HG02852 (cell line): Measurements from ENCODE around the gene ATP7B.

Experiments
- ATAC-seq: cut with Tn5 transposase; IDR thresholded peaks from one replicate; pipeline ENCODE4 v1.9.1; 2021; ENCODE audit warnings: mild to moderate bottlenecking, moderate library complexity; ENCODE audit not compliant: unreplicated experiment

ATP7B gene

DNA sequence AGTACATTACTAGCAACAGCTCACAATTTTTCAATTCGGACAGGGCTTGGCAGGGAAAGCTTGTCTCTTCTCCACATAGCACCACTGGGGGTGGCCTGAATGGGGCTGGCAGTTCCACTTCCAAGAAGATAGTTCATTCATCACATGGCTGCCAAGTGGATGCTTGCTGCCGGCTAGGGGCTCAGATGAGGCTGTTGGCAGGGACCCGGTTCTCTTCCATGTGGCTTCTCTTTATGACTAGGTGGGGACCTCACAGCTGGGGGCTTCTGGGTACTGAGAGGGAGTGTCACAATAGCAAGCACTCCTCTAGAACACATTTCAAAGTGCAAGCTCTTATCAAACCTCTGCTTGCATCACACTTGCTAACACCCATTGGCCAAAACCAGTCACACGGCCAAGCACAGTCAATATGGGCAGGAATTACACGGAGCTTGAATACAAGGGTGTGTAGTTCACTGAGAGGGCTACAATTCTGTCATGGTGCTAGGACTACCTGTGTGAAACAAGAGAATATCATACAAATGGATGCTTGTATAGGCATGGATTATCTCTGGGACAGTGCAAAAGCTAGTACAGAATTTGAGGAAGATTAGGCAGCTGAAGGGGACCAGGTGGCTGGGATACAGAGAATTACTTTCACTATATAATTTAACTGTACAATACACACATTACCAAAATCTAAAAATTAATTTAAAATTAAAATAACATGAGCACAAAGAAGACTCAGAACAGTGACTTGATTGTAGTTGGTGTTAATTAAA, 32.3 kb downstream of the ATP7B start:
- no peak for ATAC-seq

DNA sequence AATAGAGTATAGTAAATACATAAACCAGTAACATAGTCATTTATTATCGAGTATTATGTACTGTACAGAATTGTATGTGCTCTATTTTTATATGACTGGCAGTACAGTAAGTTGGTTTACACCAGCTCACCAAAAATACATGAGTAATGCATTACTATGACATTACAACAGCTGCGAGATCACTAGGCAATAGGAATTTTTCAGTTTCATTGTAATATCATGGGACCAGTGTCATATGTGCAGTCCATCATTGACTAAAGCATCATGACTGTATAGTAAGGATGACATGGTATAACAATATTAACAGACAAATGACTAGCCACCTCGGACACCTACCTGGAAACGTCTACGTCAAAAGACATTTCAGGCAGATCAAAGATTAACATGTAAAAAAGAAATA, 33.6 kb downstream of the ATP7B start:
- no peak for ATAC-seq

DNA sequence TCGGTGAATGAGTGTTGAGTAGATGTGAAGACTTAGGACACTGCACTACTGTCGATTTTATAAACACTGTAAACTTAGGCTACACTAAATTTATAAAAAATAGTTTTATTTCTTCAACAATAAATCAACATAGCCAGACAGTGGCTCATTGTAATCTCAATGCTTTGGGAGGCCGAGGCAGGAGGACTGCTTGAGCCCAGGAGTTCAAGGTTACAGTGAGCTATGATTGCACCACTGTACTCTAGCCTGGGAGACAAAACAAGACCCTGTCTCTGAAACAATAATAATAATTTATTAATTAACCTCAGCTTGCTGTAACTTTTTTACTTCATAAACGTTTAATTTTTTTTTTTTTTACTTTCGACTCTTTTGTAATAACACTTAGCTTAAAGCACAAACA, 34.4 kb downstream of the ATP7B start:
- no peak for ATAC-seq

DNA sequence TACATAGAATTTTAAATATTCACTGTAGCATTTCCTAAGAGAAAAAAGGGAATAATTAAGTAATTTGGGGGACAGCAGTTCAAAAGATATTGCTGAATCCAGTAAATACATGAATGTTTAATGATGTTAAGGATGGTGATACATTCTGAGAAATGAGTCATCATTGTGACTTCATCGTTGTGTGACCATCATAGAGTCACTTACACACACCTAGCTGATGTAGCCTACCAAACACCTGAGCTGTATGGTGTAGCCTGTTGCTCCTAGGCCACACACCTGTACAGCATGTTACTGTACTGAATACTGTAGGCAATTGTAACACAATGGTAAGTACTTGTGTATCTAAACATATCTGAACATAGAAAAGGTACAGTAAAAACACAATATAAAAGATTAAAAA, 34.8 kb downstream of the ATP7B start:
- ATAC-seq, result no peak

DNA sequence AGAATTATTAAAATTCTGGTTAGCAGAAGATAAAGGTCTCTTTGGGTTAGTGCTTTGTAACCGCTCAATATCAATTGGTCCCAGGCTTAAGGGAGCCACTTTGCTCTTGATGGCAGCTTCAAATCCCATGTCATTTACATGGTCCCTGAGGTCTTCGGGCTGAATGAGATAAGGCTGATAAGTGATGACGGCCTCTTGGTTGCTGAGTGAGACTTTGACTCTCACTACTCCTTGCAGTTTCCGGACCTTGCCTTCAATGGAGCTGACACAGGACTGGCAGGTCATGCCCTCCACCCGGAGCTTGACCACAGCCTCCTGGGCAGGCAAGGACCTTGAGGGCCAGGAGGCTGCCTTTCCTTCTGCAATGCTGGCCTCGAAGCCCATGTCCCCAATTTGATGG, 36.8 kb downstream of the ATP7B start:
- no peak for ATAC-seq

DNA sequence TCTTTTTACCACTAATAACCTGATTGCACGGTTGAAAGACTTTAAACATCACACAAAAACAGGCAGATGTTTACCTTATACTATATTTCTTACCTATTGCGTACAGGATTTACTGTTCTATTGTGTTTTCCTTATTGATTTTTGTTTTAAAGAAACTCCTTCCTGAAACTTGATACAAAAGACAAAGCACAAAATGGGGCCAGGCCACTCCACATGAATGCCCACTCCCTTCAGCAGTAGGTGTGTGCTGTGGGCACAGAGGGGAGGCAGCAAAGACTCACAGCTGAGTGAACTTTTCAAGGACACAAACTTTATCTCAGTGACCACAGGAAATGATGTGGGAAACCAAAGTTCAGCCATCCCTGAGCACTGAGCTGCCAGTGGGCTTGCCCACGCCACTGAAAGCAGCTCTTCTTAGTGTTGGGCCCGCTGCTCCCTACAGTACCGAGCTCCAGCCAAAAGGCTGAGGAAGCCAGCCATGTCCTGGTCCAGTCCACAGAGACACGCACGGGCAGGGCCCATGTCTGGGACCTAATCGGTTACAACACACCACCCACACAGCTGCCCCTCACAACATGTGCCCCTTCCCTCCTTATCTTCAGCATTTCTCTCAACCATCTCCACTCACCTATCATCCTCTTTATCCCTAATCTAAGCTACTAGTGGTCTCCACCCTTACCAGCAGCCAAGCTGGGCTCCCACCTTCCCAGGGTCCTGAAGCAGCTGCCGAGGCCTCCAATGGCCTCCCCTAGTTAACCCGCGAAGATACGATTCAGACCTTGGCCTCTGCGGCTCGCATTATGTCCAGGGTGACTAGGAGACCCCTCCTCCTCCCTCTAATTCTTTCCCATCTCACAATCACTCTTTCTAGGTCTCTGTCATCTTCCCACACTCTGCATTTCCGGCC, 39.5 kb downstream of the ATP7B start:
- ATAC-seq, result no peak

DNA sequence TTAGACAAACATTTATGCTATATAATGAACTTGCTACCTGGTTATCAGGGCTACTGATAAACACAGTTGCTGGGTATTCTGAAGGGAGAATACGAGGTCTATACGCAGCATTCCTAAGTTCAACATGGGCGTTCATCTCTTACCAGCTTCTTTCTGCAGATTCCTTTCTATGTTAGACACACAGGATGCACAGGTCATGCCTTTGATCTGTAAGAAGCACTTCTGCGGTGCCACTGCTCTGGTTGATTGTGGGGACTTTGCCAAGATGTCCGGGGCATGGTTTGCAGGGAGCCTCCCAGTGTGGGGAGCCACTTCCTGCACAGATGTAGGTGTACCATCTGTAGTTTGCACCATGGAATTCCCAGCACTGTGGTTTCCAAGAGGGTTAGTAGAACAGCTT, 40.9 kb downstream of the ATP7B start:
- no peak for ATAC-seq

DNA sequence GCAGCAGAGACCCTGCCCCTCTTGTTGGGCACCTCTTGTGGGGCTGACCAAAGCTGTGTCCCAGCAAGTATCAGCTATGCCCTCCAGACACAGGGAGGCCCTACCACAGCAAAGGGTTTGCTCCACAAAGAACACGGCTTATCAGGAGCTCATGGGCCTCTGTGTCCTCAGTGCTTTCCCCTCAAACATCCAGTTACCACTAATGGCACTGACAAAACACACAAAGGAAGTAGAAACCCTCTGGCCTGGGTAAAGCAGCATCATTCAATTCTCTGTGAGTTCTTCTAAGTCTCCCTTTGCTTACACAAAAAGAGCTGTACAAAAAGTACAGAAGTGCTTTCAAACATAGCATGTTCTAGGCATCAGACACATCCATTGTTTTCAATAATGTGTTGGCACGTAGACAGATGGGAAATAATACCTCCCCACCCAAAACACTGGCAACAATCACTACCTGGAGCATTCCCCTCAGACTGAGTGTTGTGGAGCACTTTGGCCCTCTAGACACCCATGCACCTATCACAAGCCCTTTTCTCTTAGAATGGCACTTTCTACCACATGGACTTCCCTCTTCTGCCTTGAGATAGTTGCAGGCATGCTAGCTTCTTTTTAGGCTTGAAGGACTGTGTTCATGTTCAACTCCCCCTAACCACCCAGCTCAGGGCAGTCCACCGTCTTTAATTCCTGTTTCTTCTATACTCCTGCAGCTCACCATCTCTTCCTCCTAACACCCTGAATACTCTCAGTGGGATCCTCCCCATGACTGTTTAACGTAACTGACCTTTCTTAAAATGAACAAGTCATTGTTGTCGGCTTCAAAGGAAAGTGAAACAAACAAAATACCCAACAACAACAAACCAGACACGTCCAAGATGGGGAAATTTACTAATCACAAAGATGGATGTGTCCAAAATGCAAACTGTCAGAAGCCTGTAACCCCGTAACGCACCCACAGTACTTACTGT, 43.5 kb downstream of the ATP7B start:
- ATAC-seq, result no peak

DNA sequence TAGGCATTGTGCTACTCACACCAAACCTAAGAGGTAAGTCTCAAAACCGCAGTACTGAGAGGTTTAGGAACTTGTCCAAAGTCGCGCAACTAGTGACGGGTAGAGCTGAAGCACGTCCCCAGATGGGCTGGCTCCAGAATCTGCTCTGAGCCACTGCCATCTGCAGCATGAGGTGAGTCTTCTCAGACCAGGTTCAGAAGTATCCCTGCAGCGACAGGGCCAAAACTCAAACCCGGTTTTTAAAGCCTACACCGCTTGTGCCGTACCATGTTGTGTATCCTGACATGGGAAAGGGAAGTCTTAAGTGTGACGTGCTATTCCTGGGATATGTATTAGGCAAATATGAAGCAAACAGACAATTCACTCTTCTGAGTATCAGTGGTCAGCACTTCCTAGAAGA, 45.1 kb downstream of the ATP7B start:
- ATAC-seq, result no peak

DNA sequence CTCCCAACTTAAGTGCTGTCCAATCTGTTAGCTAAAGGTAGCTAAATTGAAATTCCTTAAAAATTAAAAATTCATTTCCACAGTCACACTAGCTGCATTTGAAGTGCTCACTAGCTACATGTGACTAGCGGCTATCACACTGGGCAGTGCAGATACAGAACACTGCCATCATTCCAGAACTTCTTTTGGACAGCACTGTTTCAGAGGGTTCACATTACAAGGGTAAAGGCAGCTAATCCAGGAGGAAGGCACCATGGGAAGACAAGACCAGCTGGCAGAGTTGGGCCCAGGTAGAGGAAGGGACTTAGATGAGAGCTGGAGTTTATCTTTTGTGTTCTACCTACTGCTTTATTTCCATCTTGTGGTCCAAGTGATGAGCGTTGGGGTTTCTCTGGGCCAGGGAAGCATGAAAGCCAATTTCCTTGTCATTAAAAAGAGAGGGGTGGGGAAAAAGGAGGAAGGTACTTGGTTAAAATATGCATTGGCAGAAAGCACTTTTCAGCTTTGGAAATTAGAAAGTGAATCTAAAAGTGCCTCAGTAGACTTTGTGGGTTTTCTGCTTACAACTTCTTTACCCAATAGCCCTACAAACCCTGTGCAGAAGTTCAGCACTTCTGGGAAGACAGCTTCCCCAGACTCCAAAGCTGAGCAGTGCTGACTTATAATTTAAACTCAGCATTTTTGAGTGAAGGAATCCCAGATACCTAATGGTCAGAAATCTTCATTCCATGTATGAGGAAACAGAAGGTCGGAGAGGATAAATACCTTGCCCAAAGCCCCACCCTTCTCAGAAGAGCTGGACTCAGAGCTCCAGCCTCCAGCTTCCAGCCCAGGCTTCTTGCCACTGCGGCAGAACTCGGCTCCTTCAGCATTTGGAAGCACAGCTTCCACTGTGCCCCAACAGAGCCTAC, 49.5 kb downstream of the ATP7B start:
- no peak for ATAC-seq

DNA sequence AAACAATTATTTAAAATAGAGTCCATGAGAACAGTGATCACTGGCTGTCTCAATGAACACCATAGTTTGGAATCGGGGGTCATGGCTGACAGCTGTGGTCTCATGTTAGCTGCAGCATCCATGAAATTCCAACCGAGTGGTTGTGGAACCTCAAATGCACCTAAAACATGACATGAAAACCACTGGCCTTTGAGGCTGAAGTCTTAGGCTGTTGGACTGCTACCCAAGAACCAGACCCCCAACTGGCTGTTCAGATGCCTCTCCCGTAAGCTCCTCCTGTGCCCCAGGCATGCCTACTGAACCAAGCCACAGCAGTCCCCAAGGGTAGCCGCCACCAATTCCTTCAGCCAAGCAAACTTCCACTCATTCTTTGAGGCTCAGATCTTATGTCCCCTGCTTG, 50.5 kb downstream of the ATP7B start:
- no peak for ATAC-seq

DNA sequence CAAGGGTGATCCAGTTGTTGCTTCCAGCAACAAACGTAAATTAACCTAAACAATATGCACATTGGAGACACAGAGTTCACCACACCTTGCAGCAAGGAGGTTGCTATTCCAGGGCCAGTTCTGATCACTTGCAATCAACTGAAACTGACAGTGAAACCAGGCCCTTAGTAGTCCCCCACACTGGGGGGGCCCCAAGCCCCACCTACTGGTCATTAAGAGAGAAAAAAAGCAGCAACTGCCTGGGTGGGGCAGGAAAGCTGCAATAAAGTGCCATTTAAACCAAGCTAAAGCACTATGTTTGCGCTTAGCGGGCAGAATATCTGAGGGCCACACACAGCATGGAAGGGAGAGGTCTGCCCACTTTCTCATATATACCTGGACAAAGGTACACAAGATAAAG, 51.5 kb downstream of the ATP7B start:
- peak; percentile 76 for ATAC-seq

DNA sequence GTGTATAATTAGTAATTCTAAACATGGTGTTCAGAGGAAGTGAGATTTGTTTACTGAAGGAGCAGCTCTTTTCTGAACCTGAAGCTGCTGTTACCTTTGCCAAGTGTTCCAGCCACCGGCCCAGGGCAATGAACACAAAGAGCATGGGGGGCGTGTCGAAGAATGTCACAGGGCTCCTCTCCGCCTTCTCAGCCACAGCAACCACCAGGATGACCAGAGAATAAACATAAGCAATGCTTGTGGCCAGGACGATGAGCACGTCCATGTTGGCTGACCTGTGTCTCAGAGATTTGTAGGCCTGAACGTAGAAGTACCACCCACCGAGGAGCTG, 53.1 kb downstream of the ATP7B start:
- ATAC-seq, result no peak

DNA sequence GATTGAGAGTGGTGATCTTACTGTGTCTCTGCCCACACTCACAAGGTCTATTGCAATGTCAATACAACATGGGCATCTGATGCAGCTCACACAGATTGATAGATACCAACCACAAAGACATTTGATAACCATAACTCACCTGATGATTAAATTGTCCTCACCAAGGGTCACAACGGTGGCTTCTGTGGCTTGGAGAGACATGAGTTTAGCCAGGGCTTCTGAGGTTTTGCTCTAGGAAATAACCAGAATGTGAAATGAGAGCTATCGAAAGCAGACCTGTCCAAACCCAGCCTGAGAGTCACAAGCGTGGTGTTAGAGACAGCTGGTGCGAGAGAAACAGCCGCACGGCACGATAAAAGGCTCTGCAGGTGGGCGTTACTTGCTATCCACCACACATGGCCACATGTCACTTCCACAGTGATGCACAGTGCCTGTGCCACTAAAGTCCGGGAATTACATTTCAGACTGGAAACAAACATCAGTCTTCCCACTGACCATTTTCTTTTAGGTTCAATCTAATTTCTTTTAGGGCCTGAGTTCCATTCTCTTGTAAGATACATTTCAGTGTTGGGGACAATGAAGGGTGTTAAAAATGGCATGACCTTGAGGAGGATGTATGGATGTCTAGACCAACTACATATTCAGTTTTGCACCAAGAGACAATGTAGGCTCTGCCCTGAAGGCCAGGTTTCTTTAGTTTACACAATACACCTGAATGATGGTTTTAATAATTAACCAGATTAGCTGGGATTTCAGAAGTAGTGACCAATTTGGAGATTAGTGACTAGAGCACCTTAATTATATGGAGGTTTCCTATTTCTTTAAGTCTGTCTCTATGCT, 53.7 kb downstream of the ATP7B start:
- ATAC-seq, result peak; percentile 49

DNA sequence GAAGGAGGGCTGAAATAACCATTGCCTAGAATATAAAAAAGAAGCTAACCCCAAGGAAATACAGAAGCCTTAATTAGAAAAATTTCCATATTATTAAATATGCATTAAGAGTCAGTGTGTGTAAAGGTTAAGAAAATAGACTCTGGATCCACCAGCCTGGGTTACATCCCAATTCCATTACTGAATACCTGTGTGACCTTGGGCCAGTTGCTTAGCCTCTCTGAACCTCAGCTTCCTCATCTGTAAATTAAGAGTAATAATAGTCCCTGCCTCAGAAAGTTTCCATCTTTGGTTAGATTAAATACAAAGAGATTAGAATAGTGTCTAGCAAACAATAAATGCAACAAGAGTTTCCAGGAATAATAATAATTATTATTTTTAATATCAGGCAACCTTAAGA, 54.5 kb downstream of the ATP7B start:
- no peak for ATAC-seq

DNA sequence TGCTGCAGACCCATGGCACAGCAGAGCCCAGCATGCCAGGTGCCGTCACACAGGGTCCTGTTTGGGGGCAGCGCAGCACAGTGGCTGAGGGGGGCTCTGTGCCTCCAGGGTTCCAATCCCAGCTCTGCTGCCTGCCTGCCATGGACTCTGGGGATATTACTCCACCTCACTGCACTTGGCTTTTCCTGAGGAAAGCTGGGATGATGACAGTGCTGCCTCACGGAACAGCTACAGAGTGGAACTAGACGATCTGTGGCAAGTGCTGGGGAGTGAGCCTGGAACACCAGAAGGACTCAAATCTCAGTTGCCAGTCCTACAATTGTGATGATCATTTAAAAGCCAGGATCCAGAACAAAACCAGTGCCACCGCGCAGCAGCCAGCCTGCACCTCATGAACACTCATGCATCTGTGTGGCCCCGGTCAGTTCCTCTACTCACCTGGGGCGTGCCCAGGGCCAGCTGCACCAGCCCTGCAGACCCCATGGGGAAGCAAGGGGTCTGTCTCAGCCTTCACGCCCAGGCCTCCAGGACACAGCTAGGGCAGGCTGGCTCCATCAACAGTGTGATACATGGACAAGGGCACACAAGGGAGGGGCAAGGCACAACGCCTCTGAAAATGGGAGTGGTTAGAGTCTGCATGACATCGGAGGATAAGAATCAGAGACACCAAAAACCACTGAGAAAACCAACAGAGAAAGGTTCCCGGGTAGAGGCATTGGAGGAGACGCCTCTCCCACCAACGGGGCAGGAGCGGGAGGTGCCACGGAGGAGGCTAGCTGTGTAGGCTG, 55.2 kb downstream of the ATP7B start:
- ATAC-seq, result no peak

DNA sequence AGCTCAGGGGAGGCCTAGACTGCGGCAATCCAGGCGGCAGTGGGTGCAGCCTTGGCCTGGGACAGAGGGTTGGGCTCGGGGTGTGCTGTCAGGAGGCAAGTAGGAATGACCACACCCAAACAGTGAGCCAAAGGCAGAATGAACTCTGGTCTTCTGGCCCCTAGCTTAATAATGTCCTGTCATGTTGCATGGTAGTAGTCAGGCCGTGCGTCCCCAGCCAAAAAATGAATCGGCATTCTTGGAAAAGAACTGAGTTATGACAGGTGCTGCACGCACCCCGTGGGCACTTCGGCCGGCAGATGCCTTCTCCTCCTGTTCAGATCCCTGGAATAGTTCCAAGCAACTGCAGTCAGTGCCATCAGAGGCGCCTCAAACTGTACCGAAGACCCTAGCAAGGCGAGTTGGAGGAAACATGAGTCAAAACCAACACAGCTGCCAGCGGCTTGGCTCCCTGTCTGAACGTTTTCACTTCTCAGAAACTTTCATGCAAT, 55.9 kb downstream of the ATP7B start:
- no peak for ATAC-seq
